GM18507 (cell line): ENCODE data around the gene AMFR.

Source experiments
- DNase-seq: peaks from one replicate; pipeline ENCODE4 v3.0.0; 2011; ENCODE audit warnings: low read depth; ENCODE audit not compliant: insufficient read length; ENCODE audit errors: extremely low spot score
- FAIRE-seq: peaks from 2 replicates; lab custom pipeline; 2011; peaks lifted over from hg19 to GRCh38; lab: Jason Lieb, UNC

The AMFR gene

DNA sequence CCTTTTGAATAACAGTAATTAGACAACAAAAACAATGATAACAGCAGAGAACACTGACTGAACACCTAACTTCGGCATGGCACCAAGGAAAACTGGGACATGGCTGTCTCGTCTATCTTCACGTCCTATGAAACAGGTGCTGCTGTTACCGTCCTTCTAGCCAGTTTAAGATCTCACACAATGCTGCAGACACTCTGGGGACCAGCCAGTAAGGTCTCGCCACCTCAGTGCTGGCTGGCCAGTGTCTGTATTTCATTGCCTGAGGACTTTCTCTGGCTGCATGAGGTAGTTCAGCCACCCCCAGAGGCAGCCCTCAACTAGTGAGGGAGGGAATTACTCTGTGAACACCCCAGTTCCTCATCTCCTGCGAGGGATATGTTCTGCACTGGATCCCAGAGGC, 57.6 kb downstream of the AMFR start:
- FAIRE-seq (no peak), DNase-seq (no peak)

DNA sequence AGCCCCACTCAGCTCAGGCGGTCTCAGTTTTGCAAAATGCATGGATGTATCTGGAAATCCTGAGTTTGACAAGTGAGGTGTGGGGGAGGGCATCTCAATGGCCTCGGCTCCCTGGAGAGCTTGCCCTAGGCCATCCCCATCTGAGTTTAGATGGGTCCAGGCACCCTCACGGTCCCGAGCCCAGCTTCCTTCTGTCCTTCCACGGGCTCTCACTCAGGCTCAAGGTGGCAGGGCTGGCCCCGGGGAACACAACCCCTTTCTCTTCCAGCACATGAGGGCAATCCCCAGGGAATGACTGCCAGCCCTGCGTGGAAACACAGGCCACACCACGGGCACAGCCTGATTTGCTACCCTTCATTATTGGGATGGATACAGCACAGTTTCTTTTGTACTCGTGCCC, 58.4 kb downstream of the AMFR start:
- FAIRE-seq: no peak
- DNase-seq: no peak

DNA sequence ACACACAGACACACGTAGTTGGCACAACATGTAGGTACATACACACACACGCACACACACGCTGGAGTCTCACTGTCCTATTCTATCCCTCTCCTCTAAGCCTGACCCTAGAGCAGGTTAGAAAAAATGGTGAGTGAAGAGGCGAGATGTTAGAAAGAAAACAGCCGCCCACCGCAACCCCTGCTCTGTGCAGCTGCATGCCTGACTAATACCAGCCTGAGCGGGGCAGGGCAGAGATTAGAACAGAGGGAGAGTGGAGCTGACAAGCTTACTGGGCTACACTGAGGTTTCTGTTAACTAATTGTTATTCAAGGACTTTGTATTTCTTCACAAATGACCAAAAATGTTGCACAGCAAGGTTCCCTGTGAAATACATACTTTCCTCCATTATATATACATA, 59.8 kb downstream of the AMFR start:
- no peak for FAIRE-seq
- no peak for DNase-seq

DNA sequence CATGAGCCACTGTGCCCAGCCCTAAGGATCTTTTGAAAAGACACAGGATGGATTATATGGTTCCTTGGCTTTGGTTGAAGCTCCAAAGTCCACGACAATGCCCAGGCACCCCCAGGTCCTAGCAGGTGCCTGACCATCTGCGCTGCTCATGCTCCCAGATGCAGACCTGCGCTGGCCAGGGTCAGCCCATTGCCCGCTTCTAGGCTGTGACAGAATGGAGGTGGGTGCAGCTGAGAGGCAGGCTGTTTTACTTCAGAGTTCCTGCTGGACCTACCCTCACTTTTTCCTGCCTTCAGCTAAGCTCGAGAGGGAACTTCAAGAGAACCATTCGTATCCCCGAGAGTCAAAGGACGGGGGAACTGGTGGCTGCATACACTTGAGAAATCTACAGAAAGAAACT, 60.5 kb downstream of the AMFR start:
- DNase-seq (no peak), FAIRE-seq (no peak)

DNA sequence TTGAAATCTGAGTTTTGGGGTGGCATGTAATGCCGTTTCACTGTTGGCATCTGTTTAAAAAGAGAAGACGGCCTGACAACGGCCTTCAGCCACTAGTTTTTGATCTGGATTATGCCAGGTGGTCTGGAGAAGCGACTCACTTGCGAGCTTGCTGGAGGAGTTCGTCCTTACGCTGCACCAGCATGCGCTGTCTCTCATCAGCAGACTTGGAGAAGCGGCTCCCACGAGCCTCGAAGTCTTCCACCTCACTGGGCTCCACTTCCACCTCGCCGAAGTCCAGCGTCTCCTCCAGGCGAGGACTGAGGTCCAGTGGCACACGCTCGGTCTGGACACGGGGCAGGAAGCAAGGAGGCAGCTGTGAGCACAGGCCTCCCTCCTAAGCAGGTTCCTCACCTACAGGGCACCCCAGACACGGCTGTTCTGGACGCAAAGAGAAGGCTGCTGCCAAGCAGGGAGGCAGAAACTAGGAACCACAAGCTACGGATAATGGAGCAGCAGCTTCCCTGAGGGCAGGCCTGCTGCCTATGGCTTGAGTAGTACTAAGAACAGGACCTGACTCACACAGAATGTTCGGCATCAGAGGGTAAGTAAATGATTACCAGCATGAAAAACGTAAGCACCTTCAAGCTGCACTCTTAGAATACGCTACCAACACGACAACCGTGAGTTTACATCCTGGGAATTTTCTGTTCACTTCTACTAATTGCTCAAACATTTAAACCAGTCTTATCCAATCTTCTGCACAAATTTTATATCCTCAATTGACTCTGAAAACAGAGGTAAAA, 61.4 kb downstream of the AMFR start:
- DNase-seq (no peak), FAIRE-seq (no peak)

DNA sequence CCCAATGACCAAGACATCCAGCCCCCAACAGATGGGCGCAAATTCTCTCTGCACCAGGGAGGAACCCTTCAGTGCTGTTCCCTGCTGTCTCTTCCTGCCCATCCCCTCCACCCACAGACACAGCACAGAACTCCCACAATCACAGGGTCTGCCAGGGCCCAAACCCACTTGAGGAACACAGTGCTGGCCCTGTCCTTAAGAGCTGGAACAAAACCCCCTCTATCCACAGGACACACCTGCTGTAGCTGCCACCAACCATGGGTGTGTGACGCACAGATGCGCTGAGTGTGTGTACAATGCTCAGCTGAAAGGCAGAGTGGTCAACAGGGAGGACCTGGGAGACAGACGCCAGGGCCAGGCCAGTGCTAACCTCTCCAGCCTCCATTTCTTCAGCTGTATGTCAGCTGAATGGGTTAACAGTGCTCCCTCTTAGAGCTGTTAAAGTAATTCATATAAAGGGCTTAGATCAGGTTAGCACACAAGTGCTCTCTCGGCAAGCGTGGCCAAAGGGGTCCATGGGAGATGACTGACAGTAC, 62.1 kb downstream of the AMFR start:
- FAIRE-seq: no peak

DNA sequence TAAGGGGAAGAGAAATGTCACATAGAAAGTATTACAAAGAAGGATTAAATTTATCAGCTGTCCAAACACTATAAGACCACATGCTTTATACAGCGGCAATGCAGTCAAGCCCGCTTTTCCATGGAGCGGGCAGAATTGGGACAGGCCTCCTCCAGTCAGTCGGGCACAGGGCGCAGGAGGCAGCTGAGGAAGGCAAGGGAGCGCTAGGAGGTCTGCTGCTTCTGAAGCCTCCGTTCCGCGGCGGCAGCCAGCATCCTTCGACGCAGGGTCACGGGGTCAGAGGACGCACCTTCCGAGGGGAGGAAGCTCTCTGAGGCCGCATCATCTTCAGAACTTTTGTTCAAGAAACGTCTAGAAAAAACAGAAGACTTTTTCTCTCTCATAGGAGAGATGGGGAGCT, 62.6 kb downstream of the AMFR start:
- no peak for DNase-seq
- no peak for FAIRE-seq

More for the DNA sequence above, 62.1 kb downstream of the AMFR start:
- DNase-seq: no peak

DNA sequence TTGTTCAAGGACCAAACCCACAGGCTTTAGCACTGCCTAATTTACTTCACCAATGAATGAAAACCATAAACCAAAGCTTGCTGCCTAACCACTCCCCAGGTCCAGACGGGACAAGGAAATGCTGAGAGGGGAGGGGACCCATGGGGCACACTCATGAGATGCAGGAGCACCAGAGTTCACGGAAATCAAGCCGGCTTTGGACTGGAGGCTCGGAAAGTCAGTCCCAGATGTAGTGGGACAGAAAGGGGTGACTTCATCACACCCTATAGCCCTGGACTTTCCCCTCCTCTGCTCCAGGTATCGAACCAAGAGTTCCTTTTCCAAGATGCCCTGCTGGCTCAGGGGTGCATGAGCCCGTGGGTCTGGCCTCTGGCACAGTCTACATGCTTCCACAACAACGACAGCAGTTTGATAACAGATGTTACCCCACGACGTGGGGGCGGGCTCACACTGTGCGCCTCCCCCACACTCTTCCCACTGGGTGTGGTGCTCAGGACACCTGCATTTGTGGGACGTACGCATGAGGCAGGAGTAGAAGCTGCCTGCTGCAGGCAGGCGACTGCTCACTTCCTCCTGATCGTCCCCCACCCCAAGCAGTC, 63.2 kb downstream of the AMFR start:
- no peak for FAIRE-seq
- DNase-seq: no peak

DNA sequence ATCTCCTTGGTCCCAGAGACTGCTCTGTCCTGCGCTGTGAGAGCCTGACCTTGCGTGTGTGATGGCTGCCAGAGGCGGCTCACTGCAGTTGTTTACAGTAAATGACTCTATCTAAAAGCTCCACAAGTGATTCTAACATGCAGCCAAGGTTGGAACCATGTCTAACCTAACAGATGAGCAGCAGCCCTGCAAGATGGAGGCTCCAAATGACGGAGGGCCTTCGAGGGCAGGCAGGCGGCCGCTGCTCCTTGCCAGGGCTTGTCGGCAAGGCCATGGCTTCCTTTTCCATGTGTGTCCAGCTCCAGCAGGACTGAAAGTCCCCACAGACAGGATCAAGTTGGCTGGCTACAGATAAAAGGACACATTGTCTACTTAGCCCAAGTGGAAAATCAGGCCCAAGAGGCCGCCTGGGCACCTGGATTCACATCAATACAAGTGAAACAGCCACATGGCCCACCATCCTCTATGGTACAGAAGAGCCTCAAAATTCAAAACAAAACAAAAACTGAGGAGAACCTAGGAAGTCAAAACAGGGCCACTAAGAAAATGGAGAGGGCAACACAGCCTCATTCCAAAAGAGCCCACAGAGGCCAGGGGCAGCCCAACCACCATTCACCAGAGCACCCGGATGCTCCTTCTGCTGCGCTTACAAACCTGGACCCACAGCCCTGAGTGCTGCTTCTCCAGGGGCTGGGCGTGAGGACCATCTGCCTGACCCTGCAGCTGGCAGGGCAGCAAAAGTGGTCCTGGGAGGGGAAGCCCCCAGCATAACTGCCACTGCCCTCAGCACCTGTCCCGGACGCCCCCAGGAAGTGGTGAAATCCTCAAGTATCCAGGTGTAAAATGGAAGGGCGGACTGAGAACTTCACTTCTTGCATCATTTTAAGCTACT, 65.0 kb downstream of the AMFR start:
- DNase-seq (no peak), FAIRE-seq (no peak)

DNA sequence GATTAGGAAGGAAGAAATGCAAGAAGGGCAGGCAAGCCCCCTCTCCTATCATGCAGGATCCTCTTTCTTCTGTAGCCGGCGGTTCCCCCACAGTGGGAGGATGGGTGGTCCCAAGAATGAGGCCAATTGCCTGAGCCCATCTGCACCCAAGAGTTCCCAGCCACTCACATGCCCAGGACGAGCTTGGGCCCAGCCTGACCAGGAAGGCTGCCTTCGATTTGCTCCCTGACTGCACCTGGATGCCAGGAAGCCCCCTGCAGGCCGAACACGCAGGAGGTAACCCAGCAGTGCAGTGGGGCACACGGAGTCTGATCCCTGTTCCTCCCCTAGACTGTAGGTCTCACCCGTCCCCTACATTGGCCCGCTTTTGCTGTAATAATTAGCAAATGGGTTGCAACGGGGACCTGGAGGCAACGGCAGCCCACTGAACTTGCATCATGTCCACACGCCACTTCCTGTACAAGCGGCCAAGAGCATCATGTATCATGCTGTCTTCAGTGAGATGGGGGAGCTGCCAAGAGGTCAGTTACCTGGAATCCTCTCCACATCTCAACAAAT, 67.5 kb downstream of the AMFR start:
- FAIRE-seq: no peak

DNA sequence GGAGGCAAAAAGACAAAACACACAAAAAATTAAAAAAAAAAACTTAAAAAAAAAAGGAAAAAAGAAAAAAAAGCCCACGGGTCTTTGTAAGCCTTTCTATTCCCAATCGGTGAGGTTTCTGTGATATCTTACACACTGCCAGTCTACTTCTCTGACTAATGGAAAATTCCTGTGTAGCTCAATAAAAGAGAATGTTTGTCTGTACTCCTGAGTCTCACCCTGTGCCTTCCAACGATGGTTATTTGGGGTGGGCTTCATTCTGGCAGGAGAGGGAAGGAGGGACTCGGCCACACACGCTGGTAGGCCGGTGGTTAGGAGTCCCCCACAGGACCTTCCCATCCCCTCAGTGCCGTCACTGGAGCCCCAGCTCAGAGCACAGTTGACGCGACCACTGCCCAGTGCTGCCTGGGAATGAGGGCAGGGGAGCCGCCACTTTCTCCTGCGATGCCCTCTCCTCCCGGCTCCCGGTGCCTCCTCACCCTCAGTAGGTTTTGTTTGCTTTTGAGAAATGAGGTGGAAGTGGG, 68.0 kb downstream of the AMFR start:
- no peak for DNase-seq
- no peak for FAIRE-seq

More for the DNA sequence above, 67.5 kb downstream of the AMFR start:
- no peak for DNase-seq

DNA sequence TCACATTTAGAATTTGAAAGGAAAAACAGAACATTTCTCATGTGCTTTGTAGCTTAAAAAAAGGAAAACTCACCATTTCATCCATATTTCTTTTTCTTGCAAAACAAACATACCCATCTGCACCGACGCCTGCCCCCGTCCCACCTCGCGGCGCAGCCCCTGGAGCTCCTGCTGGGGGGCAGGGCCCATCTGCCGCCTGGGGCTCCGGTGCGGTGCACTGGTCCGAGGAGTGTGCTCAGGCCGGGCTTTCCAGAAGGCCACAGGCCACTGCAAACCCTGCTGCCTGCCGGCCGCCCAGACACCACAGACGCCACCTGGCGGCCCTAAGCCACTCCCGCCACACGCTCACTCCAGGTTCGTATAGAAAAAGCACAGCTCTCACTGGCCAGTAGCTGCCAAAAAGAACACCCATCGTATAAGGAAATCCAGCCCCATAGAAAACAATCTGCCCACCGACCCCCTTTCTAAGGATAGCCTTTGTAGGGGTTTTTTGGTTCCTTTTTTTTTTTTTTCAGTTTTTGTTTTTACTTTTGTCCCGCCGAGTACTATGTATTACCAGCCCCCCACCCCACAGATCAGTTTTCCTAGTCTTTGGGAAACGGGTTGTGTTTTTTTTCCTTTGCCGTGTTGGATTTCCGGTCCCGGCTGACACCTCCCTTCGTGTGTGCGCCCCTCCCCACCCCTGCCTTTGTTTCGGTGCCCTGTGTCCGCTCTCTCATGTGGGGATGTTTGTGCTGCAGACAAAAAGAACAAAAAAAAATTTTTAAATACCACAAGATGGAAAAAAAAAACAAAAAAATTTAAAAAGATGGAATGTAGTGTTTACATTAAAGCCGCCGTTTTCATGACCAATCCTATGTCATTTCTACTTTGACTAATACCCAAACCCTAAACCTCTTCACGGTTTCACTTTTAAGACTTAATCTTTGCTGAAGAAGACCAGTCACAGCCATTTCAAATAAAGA, 68.8 kb downstream of the AMFR start:
- peak; percentile 91 for FAIRE-seq
- DNase-seq: peak; percentile 86

DNA sequence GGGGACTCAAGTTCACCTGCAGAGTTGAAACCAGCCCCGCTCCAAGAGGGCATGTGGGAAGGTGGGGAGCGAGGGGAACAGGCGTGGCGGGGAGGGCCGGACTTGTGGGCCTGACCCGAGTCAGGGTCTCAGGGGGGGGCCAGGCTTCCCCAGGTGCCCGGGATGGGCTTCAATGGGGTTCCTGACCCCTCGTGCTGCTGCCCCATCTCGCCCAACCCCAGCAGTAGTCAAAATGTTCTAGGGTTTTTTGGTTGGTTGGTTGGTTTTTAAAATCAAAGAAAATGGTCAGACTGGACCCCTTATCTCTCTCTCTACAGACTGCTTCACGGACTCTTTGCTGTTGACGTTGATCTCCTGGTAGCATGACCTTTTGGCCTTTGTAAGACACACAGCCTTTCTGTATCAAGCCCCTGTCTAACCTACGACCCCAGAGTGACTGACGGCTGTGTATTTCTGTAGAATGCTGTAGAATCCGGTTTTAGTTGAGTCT, 69.5 kb downstream of the AMFR start:
- no peak for FAIRE-seq
- no peak for DNase-seq

DNA sequence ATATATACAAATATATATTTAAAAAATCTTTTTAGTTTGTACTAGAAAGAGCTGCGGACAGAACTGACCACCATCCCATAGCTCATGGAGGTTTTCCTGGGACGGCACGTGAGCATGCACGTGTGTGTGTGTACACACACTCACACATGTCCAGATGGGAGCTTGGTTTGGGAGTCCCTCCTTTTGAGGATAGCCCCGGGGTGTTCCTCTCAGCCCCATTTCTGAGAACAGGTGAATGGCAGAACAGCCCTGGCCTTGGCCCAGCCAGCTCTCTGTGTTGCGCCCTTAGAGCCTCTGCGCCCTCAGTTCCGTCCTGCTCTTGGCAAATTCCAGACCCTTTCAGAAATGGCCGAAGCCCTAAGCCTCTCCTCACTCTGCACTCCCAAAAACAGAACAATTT, 70.1 kb downstream of the AMFR start:
- DNase-seq (no peak), FAIRE-seq (no peak)

DNA sequence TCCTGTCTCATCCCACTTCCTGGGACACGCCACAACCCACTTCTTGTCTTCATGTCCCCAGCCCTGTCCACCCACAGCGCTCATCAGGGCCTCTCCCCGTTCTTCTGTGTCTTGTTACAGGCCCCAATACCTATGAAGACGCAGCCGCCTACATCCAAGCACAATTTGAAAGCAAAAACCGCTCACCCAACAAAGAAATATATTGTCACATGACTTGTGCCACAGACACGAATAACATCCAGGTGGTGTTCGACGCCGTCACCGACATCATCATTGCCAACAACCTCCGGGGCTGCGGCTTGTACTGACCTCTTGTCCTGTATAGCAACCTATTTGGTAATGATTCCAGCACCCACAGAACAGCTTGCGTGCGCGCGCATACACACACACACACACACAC, 70.6 kb downstream of the AMFR start:
- DNase-seq: no peak
- no peak for FAIRE-seq

DNA sequence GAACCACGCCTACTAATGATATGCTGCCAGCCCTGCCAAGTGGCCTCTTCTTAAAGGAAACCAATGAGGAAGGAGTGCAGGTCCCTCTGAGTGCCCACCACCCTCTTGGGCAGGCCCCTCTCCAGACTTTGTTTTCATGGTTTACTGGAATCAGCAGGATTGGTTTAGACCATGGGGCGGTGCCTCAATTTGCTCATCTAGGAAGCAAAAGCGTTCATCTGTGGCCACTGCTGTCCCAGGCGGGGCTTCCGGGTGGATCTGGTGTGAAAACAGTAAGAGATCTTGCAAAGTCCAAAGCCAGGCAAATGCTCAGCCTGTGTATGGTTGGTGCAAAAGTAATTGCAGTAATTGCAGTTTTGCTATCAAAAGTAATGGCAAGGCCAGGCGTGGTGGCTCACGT, 71.3 kb downstream of the AMFR start:
- DNase-seq (no peak), FAIRE-seq (no peak)

DNA sequence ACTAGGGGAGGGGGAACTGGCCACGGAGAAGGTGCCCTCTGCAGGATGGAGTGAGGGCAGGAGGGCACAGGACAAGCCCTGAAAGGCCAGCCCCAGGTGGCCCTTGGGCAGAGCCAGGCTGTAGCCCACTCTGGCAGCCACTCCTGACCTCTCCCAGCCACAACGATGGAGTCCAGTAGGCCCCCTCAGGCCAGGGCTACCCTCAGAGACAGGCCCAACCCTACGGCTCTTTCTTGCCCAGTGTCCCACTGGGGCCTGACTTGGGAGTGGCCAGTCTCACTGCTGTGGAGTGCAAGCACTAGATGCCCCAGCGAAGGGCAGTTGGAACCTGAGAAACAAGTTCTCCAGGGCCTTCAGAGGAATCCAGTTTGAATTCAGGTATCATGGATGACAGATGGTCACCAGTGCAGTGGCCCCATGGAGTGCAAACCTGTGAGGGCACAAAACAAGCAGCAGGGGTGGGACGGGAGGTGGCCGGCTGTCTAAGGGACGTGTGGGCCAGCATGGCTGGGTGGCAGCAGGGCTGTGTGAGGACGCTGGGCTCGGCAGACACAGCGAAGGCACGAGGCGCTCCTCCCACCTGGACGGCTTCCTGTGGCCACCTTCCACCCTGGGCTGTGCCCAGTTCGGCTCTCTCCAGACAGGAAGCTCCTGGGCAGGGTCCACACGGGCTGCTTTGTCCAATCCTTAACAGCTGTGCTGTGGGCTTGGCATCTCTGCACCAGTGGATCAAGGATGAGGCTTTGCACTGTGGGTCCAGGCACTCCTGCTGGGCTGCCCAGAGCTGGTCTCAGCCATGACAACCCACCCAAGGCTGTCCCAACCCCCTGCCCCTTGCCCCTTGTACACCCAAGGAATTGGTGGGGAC, 72.1 kb downstream of the AMFR start:
- FAIRE-seq (no peak), DNase-seq (no peak)
